SIG-M5 (cell line): ENCODE data around the gene AQP2.

Experiments used
- DNase-seq: peaks from one replicate; lab custom pipeline; 2025; lab: John Stamatoyannopoulos, UW

AQP2 gene, protein sequence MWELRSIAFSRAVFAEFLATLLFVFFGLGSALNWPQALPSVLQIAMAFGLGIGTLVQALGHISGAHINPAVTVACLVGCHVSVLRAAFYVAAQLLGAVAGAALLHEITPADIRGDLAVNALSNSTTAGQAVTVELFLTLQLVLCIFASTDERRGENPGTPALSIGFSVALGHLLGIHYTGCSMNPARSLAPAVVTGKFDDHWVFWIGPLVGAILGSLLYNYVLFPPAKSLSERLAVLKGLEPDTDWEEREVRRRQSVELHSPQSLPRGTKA

DNA sequence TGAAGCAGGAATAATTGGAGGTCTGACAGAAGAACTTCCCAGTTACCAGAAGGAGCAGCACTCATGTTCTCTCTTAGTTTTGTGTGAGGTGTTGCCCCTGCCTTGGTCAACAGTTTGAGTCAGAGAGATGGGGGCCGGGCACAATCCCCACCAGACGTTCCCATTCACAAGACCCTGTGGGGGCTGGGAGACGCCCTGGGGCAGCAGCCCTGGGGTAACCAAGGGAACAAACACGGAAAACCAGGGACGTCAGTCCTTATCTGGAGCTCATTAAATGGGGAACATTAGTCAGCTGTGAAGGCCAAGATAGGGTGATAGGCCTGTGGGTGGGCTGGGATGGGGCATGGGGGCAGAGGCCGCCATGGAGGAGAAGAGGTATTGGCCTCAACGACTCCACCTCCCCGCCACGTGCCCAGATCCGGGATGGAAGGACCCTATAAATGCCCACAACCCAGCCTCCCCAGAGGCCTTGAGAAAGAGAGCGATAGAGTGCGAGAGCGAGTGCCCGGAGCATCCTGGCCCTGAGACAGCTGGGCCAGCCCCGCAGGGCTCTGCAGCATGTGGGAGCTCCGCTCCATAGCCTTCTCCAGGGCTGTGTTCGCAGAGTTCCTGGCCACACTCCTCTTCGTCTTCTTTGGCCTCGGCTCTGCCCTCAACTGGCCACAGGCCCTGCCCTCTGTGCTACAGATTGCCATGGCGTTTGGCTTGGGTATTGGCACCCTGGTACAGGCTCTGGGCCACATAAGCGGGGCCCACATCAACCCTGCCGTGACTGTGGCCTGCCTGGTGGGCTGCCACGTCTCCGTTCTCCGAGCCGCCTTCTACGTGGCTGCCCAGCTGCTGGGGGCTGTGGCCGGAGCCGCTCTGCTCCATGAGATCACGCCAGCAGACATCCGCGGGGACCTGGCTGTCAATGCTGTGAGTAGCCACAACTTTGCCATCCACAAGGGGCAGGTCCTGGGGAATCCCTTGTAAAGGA is at the start of gene AQP2:
Gene AQP2 (plus strand): TSS at position 465 of the 979 bp plus-strand sequence. CDS start 94 bp downstream, at position 559.
- no peak for DNase-seq

DNA sequence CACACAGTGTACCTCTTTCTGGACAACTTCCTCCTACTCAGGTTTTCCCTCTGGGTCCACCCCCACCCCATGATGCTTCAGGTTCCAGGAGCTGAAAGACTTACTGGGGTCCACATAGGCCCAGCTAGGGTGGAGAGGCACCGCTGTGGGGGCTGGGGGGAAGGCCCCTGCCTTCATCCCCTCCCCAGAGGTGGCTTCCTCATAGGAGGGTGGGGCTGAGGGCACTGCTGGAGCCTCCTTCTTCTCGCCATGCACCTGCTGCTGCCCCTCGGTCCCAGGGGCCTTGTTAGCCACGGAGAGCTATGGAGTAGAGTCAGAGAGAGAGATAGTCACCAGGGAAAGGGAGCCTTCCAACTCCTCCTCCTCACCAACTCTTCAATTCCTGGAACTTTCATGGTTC is 49.5 kb upstream of the AQP2 start:
- DNase-seq = no peak

DNA sequence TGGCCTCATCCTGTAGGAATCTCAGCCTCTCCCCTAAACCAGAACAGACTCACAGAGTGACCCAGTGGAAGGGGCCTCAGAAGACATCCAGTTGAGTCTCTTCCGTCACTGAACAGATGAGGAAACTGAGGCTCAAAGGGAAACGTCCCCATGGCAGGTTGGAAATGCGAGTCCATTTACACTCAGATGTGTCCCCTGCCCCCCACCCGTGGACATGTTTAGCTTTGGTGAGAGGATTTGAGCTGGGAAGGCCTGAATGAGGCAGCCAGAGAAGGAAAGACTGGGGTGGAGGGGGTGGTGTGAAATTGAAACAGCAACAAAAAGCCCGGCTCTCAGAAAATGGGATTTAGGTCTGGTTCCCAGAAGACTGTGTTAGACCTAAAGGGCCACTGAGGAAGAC is 48.6 kb upstream of the AQP2 start:
- DNase-seq = no peak

DNA sequence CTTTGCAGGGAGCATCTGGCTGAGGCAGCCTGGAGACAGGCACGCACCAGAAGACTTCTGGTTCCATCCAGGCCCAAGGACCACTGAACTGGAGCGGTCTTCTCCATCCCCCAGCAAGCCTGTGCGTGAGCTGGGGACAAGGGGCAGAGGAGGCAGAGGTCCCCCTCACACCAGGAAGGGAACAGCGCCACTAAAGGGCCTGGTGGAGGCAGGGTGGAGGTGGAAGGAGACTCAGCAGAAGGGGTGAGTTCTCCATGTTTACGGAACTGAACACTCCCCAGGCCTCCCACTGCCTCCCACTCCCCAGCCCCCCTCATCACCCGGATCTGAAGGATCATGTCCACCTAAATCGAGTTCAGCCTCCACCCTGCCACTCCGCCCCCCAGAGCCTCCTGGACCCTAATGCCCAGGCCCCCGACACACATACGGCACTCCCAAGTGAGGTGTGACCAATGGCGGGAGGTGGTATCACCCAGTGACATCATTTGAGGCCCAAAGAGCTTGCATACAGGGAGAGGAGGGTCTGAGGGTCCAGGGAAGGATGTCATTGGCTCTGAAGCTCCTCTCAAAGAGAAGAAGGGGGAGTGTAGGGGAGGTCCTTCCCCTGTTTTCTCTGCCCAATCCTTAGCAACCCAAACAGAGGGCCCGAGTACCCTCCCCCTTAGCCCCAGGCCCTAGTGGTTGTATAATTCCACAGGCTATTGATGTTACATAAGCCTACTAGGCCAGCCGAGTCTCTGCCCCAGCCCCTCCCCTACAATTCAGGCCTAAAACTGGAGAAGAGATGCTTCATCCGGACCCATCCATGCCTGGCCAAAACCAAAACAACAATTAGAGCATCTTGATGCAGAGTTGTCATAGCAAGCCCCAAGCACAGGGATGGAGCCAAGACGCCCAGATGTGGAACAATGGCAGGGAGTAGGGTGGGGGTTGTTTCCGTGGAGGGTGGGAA is 47.9 kb upstream of the AQP2 start:
- DNase-seq = no peak

DNA sequence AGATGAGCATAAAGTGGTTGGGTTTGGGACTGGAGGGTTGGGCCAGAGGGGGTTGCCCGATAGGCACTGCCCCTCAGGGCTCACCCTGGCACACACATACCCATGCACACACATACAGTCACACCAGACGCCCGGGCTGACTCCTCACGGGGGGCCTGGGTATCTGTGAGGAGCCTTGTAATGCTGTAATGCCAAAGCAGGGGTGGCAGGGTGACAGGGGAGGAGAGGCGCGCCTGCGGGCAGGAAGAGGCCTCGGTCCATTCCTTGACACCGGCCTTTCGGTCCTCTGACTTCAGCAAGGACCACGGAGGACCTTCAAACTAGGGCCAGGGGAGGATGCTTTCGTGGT is 47.2 kb upstream of the AQP2 start:
- DNase-seq = no peak

DNA sequence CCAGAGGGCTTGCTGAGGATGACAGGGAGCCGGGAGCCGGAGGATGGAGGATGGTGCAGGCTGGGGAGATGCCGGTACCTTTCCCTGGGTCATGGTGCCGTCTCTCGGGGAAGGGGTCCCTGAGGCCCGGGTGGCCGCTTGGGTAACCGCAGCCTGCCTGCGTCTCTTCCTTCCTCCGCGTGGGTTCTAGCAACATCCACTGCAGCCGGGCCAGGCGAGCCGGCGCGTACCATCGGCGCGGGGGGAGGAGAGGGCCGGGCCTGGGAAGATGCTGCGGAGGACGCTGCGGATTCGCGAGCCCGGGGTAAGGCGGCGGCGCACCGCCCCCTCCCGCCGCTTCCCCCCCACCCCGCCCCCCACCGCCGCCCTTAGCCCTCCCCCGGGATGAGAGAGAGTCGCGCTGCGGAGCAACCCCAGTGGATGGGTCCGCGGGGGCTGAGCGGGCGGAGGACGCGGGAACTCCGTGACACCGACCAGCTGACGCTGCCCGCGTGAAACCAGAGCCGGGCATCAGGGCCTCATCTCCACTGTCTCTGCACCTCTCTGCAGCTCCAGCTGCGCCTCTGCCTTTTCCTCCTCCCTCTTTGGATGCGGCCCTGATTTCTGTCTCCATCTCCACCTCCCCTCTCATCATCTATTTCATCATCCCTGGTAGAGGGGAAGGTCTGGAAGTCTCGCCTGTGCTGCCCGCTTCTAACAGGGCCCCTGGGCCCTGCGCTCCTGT is 46.7 kb upstream of the AQP2 start, which contains the start of gene FAIM2:
Gene FAIM2 (minus strand): TSS at position 201 of the 724 bp plus-strand sequence. CDS start 108 bp downstream, at position 93.
- DNase-seq = no peak

DNA sequence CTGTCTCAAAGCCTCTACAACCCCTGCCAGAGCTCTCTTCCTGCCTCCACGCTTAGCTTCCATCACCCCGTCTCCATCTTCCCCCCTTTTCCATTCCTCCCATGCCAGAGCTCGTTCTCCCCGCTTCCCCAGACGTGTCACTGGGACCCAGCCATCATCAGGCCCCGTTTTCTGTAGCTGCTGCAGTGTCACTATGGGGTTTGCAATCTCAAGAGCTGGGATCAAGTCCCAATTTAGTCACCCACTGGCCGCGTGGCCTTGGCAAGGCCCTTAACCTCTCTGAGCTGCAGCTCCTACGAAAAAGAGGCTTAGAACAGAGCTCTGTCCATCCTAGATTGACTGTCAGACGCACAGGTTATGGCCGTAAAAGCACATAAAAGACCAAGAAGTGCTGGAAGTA is 45.9 kb upstream of the AQP2 start:
- DNase-seq = no peak

DNA sequence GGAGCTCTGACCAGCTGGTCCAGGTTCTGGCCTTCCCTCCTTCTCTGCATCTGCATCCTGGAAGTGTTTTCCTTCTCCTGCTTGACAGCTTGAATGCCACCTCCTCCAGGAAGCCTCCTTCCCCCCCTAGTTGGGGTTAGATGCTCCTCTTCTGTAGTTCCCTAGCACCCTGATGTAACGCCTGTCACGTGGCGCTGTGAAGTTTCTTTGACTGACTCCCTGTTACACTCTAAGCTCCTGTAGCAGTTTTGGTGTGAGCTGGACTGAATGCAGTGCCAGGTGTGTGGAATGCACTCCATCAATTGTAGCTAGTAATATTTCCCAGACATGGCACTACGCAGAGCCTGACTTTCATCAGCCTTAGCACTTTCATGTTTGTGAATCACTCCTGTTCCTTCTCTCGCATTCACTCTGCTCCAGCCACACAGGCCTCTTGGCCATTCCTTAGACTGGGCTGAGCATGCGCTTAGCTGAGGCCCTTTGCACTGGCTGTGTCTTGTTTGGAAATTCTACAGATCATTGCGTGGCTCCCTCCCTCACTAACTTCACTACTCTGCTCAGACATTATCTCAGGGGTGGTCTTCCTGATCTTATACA is 44.7 kb upstream of the AQP2 start:
- no peak for DNase-seq

DNA sequence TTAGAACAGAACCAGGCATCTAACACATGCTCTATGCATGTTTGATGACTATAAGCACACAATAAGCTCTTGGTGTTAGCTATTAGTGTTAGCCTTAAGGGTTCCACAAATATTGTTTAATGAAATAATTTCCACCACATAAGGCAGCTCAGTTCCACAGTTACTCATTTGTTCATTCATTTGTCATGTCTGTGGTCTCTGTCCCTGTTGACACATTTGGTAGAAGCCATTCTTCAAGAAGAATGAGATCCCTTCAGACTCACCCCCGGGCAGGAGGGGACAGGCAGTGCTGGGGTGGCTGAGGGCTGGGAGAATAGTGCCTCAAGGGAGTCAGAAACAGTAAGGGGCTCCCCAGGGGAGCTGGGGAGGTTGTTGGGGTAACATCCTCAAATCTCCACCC is 43.2 kb upstream of the AQP2 start:
- DNase-seq = no peak

DNA sequence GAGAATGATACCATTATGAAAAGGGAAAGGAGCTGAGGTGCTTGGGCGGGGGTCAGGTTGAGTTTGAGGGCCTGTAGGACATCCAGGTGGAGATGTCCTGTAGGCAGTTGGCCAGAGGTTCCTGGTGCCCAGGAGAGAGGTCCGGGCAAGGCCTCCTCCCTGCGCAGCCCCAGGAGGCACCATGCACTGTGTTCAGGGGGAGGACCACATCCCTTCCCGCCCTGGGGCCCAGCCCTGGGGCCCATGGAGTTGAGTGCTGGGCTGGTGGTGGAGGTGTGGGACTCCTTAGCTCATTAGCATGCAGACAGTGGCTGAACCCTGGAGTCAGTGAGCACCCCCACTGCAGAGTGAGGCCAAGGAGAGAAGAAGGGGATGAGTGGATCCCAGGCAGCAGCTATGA is 41.2 kb upstream of the AQP2 start:
- DNase-seq = no peak

DNA sequence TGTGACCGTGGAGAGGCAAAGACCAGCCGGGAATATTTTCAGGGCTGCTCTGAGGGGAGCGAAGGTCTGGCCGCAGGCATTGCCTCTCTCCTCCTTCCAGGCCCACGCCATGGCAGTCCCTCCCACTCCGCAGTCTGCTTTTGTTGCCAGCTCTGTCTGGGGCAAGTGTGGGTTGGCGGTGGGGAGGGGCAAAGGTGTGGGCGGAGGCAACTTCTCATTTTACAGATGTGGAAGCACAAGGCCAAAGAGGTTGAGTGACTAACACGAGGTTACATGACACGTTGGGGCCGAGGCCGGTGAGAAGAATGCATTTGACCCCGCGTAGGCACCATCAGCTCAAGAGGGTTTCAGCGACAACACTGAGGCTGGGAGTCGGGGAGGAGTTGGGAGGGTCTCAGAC is 40.7 kb upstream of the AQP2 start:
- DNase-seq = no peak

DNA sequence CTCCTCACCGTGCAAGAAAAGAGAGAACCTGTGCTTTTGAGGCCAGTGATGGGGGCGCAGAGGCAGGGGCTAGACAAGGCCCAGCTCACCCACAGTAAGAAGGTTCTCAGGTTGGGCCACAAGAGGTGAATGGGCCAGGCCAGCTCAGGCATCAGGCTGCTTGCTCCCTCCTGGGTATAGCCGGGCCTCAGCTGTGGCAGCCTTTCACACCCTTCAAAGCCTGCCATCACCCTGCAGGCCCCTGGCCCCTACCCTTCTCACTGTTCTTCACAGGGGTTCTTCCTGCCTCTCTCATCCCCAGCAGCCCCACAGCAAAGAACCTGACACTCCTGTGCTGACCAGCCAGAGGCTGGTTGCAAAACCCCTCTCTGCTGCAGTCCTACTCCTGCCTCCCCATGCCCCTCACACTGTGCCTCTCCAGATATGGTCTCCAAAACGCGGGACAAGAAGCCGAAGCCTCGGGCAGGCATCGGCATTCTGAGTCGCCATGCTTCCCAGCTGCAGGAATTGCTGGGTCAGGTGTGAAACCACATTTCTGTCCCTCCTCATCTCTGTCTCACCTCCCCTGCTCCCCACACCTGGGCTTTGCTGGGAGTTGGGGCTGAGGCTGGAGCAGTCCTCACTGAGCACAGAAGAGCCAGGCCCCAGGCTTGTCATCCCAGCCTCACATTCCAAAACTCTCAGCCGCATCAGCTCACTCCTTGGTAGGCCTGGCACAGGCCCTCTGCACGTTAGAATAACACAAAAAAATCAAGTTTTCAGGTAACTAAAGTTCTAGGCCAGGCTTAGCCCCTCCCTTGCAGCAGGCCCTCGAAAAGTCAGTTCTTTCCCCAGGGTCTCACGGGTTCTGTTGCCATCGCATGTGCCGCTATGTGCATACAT is 40.0 kb upstream of the AQP2 start:
- DNase-seq = no peak

DNA sequence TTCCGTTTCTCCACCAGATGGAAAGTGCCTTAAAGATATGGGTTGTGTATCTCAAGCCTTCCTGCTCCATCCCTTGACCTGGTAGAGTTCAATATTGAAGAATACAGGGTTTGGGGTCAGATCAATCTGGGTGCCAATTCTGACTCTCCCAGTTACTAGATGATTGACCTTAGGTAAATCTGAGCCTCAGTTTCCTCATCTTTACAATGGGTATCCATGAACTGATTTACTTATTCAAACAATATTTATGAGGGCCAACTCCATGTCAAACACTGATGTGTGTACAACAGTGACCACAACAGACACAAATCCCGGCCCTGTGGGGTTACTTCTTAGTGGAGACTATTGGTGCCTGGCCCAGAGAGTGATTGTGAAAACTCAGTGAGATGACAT is 39.3 kb upstream of the AQP2 start:
- DNase-seq = no peak

DNA sequence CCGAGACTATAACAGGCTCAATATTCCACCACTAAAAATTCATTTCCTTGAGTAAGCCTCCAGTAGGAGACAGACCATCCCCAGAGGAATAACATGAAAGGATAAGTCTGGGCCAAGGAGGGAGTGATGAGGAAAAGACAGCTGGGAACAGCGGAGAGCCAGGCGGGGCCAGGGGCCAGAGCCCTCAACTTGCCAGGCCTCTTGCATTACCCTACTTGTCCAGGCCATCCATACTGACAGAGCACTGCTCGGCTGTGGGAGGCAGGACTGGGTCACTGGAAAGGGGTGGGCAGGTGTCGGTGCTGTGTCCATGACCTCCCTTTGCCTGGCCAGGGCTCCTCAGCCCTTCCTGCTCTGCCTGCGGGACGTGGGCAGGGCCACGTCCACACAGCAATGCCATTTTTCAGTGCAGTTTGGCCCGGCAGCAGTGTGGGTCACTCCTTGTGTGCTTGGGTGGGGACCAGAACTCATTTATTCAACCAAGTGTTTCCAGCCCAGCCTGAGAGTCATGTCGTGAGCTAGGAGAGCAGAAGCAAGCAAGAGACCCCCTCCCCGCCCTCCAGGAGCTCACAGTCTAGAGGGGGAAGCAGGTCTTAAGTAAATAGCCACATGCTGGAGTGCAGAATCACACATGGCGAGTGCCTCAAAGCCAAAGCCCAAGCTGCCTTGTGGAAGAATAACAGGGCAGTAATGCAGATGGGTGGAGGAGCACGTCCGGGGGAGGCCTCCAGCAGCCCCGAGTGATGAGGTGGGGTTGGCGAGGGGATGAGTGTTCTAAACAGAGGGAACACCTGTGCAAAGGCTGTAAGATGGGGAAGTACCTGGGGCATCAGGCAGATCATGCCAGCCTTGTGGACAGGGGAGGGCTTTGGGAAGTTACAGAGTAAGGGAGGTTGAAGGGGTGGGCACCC is 37.9 kb upstream of the AQP2 start:
- DNase-seq = no peak

DNA sequence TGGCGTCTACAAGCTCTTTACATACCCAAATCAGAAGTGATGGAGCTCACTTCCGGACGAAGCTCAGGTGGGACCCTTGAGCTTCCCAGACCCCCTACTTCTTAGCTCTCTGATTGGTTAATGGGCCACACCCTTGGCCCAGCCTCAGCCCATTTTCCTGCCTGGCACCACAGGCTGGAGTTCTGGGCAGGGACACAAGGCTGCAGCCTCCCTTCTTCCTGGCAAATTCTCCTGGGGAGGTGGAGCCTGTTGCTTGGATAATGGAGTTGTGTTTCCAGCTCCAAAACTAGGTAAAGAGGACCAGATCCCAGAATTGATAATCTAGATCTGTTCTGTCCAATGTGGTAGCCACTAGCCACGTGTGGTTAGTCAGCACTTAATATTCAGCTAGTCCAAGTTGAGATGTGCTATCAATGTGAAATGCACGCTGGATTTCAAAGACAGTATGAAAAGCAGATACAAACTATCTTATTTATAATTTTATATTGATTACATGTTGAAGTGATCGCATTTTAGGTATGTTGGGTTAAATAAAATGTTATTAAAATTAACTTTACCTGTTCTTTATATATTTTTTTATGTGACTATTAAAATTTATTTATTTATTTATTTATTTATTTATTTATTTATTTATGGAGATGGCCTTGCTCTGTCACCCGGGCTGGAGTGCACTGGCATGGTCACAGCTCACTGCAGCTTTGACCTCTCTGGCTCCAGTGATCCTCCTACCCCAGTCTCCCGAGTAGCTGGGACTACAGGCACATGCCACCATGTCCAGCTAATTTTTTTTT is 34.2 kb upstream of the AQP2 start:
- DNase-seq = no peak

DNA sequence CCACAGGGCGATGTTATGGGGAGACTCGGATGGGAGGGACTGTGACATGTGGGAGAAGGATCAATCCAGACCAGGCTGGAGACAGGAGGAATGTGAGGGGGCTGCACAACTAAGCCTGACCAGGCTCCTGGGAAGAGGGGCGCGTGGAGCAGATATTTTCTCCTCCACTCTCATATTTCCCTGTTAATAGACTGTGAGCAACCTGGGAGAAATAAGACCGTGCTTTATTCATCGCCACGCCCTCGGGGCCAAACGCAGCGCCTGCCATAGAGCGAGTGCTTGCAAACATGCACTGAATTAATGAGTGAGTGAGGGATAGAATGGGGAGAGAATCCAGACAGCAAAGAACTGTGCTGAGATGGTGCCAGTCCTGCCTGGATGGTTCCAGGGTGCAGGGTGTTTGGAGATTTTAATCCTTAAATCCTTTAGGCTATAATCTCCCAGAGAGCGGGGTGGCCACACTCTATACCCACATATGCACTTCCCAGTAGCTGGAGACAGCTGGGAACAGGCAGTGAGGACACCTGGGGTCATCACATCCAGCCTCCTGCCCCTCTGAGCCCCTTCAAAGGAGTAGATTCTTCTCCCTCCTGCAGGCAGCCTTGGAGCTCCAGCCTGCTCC is 33.3 kb upstream of the AQP2 start:
- DNase-seq = no peak

DNA sequence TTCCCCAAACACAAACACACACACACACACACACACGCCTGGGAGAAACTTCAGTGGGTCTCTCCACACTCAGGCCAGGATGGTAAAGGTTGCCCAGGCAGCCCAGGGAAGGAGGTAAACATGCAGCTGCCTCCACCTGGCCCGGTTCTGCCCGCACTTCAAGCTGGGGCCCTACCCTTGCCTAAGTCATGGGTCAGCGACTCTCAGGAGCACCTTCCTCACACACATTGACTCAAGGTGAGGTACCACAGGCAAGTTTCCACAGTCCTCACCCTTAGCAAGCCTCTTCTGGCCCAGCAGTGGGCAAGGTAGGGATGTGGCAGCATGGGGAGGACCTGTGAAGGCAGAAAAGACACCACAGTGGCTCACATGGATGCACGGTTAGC is 32.8 kb upstream of the AQP2 start:
- no peak for DNase-seq
